Measurements from ENCODE around the gene AP3S1.
"Not testable (repeated sequence)": the region's sequence is repeated elsewhere in the genome, so short reads cannot be mapped to it uniquely, and the experiment has no call there.

AP3S1 gene

DNA sequence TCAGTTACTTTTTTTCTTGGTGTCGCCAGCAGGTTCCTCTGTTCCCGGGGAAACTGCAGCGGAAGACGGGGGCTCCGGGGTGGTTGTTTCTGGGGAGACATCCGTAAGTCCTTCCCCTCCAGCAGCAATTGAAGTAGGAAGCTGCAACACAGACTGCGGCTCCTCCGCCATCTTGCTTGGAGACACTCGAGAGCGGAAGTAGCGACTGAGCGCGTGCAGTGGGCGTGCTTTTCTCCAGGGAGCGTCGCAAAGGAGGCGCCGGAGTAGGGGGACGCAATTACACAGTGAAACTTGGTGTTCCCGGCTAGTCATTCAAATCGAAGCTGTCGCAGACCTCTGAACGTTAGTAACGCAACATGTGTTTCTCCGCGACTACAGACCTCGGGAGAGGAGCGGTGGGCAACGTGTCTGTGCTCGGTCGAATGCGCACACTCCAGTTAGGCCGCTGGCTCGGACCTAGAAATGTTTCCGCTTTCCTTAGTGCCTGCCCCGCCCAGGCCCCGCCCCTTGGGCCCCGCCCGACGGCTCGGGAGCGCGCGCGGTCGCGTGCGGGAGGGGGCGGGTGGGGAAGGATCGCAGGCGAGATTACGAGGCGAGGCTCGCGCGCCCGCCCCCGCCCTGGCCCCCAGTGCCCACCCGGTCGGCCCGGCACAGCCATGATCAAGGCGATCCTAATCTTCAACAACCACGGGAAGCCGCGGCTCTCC is at the start of gene AP3S1, which contains the start of gene ATG12:
AP3S1 (plus strand) TSS at position 554 of the 707 bp plus-strand sequence; CDS start at position 657, 103 bp downstream.
ATG12 (minus strand) TSS at position 184 of the 707 bp plus-strand sequence; CDS start at position 171, 13 bp downstream.
- peak; percentile 64 for DNase-seq

DNA sequence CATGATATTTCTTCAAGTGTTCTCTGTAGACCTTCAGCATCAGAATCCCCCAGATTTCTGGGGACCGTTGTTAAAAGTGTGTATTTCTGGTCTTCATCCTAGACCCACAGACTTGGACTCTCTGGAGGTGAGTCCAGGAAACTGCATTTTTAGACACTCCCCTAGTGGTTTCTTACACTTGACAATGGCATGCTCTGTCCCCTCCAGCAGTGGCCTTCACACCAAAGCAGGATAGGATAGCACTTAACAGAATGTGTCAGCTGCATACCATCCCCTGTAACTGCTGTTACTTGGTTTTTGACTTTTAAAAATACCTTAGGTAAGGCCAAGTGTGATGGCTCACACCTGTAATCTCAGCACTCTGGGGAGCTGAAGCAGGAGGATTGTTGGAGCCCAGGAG is 46.0 kb upstream of the AP3S1 start:
- no peak for DNase-seq

DNA sequence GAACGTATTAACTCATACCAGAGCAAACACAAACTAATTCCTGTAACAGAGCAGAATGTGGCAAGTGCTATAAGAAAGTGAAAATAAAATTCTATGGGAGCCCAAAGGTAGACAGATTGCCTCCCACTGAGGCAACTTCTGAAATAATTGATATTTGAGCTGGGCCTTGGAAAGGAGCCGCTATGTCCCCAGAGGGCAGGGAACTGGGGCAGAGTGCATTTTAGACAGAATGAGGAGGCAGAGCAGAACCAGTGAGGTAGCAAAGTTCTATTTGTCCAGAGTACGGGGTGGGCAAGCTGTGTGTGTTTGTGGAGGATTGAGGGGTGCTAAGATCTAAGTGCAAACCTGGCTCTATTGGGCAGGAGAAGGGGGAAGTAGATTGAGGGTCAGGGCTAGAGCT is 45.1 kb upstream of the AP3S1 start:
- DNase-seq, result no peak

DNA sequence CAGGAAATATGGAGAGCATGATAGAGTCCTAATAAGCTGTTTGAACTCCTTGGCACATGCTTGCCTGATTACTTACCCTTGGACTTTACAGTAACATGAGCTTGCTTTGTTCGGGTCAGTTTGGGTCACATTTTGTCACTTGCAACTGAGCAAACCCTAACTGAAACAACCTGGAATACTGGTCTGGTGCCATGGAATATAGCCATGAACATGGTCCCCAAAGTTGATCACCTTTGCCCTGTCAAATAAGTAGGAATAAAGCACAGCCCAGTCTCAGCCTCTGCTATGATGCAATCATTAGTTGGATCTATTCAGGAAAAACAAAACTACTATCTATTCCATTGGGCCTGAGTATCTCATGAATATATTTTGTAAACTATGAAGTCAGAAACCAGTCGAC is 43.5 kb upstream of the AP3S1 start:
- no peak for DNase-seq

GRCh38 chr5:115800108-115800507 is 41.6 kb upstream of the AP3S1 start:
- no peak for DNase-seq

GRCh38 chr5:115801152-115801551 is 40.6 kb upstream of the AP3S1 start:
- DNase-seq, result no peak

DNA sequence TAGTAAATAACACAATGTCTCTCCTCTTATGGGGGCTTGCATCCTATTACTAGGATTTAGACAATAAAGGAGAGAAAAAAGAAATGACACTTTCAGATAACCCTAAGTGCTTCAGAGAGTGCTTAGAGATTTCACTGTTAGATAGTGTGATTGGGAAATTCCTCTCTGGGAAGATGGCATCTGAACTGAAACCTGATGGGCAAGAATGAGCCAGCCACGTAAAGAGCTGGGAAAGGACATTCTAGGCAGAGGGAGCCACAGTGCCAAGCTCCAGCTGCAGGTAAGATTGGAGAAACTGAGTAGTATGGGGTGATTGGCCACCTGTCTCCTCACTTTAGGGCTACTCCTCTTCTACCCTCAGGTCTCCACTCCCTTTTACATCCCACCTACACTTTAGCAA is 39.8 kb upstream of the AP3S1 start:
- DNase-seq, result no peak

- DNase-seq, result no peak
These were observed 34.6 kb upstream of the AP3S1 start for GRCh38 chr5:115806986-115807653.

GRCh38 chr5:115807654-115808052 is 34.1 kb upstream of the AP3S1 start:
- DNase-seq, result no peak

DNA sequence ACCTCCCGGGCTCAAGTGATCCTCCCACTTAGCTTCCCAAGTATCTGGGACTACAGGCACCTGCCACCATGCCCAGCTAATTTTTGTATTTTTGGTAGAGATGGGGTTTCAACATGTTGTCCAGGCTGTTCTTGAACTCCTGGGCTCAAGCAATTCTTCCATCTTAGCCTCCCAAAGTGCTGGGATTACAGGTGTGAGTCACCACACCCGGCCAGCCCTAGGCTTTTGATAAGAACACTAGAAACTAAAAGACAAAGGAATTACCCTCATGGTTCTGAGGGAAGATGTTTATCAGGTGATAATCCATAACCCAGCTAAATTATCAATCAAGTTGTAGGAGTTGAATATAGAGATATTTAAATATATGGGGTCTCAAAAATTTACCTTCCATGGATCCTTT is 33.7 kb upstream of the AP3S1 start:
- DNase-seq, result not testable (repeated sequence)

DNA sequence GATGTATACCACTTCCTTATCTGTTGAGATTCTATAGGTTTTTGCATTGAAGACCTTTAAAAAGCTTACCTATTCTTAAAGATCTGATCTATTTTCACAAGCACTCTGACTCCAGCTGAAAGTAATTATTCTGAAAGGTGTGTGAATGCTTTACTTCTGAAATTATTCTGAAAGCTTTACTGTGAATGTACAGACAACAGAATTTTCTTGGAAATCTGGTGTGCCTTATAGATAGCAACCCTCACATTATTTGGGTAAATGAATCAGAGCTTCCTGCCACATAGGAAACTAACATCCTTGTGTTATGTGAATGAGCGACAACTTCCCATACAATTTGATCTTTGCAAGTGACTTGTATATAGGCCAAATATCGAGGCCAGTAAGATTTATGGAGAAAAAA is 31.8 kb upstream of the AP3S1 start:
- DNase-seq, result no peak

DNA sequence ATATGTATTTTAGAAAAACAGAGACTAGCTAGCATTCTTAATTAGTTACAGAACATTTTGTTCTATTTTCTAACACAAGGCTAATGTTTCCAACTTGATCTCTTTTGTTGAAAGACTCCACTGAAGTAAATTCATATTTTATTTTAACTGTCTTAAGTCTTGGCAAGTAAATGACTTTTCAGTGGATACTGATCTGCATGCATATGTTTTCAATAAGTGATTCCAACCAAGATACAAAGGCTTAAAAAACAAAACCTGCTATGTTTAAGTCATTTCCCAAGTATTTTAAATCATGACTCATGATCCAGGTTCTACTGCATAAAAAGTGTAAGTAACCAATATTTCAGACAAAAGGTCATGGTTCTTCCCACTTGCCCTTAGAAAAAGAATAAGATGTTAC is 31.0 kb upstream of the AP3S1 start:
- no peak for DNase-seq

GRCh38 chr5:115811406-115811805 is 30.3 kb upstream of the AP3S1 start:
- no peak for DNase-seq

GRCh38 chr5:115812372-115812771 is 29.4 kb upstream of the AP3S1 start:
- DNase-seq, result no peak

DNA sequence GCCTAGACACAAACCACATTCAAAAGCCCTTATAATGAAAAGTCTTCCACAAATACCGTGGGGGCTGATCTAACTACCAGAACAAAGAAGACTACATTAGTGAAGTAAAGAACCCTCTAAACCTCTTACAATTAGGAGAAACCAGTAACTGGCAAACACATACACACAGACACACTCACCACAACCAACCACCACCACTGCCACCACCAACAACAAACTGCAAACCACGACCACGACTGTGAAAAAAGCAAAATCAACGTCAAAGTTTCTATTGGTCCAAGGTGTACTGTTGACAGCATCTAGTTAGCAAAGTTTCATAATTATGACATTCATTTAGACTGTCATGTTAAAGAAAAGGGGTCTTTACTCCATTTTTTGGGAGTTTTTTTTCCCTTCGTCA is 28.0 kb upstream of the AP3S1 start:
- no peak for DNase-seq

- DNase-seq, result no peak
These were observed 26.6 kb upstream of the AP3S1 start for GRCh38 chr5:115815006-115815692.

DNA sequence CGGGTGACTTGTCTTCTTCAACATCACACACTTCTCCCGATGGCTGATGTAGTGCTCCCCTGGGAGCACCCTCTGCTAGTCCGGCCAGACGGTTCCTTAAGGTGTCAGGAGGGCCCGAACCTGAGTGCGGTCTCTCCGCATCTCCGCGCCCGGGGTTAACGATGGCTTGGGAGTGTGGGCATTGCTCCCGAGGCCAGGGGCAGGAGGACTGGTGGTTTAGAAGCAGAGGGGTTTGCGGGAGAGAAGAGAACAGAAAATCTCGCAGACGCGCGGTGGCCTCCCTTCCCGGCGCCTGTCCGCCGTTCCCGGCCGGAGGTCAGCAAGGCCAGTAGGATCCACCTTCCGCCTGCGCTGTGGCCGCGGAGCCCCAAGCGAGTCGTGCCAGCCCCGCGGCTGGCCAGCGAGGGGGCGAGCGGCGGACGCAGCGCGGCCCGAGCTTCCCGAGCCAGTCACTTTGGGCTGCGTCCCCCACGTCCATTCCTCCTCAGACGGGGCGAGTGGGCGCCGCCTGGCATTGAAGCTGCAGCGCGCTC is 26.0 kb upstream of the AP3S1 start:
- no peak for DNase-seq

DNA sequence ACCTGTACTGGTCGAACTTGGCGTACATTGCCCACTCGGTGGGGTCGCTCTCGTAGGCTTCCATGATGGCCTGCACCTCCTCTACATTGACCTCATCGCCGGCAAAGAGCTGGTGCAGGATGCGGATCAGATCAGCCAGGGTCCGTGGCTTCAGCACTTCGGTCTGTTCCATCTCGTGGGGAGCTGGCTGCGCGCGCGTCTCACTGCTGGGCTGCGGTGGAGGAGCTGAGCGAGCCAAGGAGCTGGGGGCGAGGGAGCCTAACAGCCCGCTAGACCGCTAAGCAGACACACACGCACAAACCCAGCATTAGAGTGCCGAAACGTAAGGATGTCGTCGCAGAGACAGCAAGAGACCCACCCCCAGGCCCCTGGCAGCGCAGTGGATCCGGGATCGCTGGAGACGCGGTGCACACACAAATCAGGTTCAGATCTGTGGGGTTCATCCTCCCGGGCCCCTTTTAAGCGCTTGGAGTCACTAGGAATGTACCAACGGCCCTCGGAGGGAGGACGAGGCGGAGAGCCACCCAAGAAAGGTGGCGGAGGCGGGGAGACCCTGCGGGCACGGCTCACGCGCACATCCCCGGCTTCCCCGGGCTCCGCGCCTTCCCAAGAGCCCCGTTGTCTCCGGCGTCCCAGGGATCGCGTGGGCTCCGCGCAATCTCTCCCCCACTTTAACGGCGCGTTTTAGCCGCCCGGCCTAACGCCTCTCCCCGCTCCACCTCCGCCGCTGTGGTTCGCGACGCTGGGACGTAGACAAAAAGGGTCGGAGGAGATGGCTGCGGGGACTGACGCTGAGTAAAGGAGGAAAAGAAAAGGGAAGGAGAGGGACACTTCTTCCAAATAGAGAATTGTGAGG is 25.3 kb upstream of the AP3S1 start, which contains the start of gene CDO1:
CDO1 (minus strand) TSS at position 434 of the 856 bp plus-strand sequence; CDS start at position 172, 262 bp downstream.
- DNase-seq, result no peak

DNA sequence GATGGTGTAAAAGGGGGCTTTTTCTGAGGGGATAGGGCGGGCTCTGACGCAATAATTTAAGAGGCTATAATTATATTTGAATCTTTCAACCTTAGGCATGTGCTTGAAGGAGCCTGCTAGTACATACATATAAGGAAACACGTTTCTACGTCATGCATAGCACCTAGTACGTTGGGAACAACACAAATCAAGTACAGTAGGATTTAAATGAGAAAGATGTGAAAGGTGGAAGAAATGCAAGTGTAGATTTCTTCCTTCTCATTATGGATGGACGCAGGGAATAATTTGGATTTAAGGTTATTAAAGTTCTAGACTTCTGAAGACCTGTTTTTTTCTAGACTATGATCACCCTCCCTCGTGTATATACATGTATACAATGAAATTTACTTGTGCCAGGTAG is 24.3 kb upstream of the AP3S1 start:
- no peak for DNase-seq

DNA sequence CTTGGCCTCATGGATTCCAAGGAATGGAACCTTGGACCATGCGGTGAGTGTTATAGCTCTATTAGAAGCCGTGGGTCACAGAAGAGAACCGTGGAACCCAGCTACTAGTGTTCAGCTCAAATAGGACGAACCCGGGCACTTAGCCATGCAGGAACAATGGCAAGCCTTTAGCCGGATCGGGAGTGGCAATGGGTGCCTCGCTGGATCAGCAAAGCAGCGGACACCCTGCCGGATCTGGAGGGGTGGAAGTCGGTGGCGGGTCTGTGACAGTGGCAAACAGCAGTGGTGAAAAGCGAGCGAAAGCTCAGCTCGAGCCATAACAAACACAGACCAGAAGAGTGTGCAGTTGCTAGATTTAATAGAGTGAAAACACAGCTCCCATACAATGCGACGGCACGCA is 22.9 kb upstream of the AP3S1 start:
- DNase-seq, result no peak

- DNase-seq, result no peak
These were observed 20.9 kb upstream of the AP3S1 start for GRCh38 chr5:115820846-115821245.

DNA sequence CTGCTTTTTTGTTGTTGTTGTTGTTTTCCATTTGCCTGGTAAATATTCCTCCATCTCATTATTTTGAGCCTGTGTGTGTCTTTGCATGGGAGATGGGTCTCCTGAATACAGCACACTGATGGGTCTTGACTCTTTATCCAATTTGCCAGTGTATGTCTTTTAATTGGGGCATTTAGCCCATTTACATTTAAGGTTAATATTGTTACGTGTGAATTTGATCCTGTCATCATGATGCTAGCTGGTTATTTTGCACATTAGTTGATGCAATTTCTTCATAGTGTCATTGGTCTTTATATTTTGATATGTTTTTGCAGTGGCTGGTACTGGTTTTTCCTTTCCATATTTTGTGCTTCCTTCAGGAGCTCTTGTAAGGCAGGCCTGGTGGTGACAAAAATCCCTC is 16.8 kb upstream of the AP3S1 start:
- not testable (repeated sequence) for DNase-seq

DNA sequence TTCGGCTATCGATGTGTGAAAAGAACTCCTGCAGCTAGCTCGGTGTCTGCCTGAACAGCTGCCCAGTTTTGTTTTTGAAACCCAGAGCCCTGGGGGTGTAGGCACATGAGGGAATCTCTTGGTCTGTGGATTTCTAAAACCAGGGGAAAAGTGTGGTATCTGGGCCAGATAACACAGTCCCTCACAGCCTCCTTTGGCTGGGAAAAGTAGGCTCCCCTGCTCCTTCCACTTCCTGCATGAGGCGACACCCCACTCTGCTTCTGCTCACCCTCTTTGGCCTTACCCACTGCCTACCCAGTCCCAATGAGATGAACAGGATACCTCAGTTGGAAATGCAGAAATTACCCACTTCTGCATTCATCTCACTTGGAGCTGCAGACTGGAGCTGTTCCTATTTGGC is 15.8 kb upstream of the AP3S1 start:
- DNase-seq, result no peak

All from NCI-H510A (cell line).